H1 (cell line): ENCODE data around the gene NR0B2. TPM values are rescaled to one million over a fixed set of nuclear protein-coding genes. Genes with fewer than 3 reads are reported as not detected.

Experiments used
- CTCF ChIA-PET: fragments of 300-600 bp; sonication (Branson Sonifier 250); formaldehyde crosslinking; loops from one replicate; lab custom pipeline; 2021; ENCODE audit not compliant: partially characterized antibody; lab: Charles Lee
- POLR2A ChIA-PET: fragments of 300-600 bp; sonication (Branson Sonifier 250); formaldehyde crosslinking; loops from one replicate; lab custom pipeline; 2021; ENCODE audit warnings: inconsistent platforms; ENCODE audit not compliant: partially characterized antibody; lab: Charles Lee
- DNase-seq, 2 experiments: peaks; one replicate each; pipeline versions ENCODE4 v3.0.0 to v3.0.0-alpha.2; 2010 to 2022; ENCODE audit warnings: low spot score in 2 of 2, low read depth in 1 of 2, mixed read lengths in 1 of 2
- FAIRE-seq: peaks from 2 replicates; lab custom pipeline; 2011; peaks lifted over from hg19 to GRCh38; lab: Jason Lieb, UNC
- H2AFZ ChIP-seq: 2 replicates; pipeline ENCODE4 v1.8.1; 2012; ENCODE audit warnings: low read length, inconsistent platforms
- H2AK5ac ChIP-seq: 2 replicates; pipeline ENCODE4 v1.6.1; 2013; ENCODE audit warnings: low read depth, low read length
- H2BK120ac ChIP-seq: replicated peaks from 2 replicates; pipeline ENCODE3; 2013; ENCODE audit warnings: low read depth, low read length, inconsistent platforms
- H2BK12ac ChIP-seq: 2 replicates; pipeline ENCODE4 v1.6.1; 2013; ENCODE audit warnings: low read depth, low read length
- H2BK15ac ChIP-seq: 2 replicates; pipeline ENCODE4 v1.6.1; 2013; ENCODE audit warnings: low read length
- H2BK20ac ChIP-seq: 2 replicates; pipeline ENCODE4 v1.6.1; 2013; ENCODE audit warnings: low read length
- H2BK5ac ChIP-seq: 2 replicates; pipeline ENCODE4 v1.6.1; 2013; ENCODE audit warnings: low read depth, low read length
- H3K14ac ChIP-seq: 2 replicates; pipeline ENCODE4 v1.6.1; 2013; ENCODE audit warnings: inconsistent platforms; ENCODE audit not compliant: insufficient read length
- H3K18ac ChIP-seq: 2 replicates; pipeline ENCODE4 v1.6.1; 2013; ENCODE audit warnings: low read length; ENCODE audit errors: extremely low read depth
- H3K23ac ChIP-seq: 2 replicates; pipeline ENCODE4 v1.6.1; 2013; ENCODE audit warnings: inconsistent platforms; ENCODE audit not compliant: insufficient read length
- H3K23me2 ChIP-seq: 2 replicates; pipeline ENCODE4 v1.6.1; 2013; ENCODE audit warnings: low read depth, low read length
- H3K27ac ChIP-seq: 2 replicates; pipeline ENCODE4 v1.6.1; 2011; ENCODE audit warnings: low read depth, low read length, inconsistent platforms
- H3K27me3 ChIP-seq, 4 experiments: replicated peaks in 1 of 4; 1 replicate in 1 of 4; 2 replicates in 3 of 4; pipeline versions ENCODE4 v1.6.1 to v1.8.1; 2011 to 2013; ENCODE audit warnings: low read length in 3 of 4, mild to moderate bottlenecking in 3 of 4, inconsistent platforms in 2 of 4, mixed read lengths in 2 of 4, moderate library complexity in 1 of 4; ENCODE audit not compliant: control insufficient read depth in 3 of 4, insufficient read depth in 3 of 4; ENCODE audit errors: extremely low read depth in 1 of 4
- H3K36me3 ChIP-seq, 4 experiments: 2 replicates each; pipeline versions ENCODE4 v1.6.1 to v1.8.1; 2011 to 2013; ENCODE audit warnings: mild to moderate bottlenecking in 4 of 4, low read length in 3 of 4, moderate library complexity in 2 of 4, control low read depth in 1 of 4, inconsistent platforms in 1 of 4; ENCODE audit not compliant: insufficient read depth in 4 of 4, control insufficient read depth in 2 of 4
- H3K4ac ChIP-seq: replicated peaks from 2 replicates; pipeline ENCODE3; 2013; ENCODE audit warnings: low read length, low read depth, mixed read lengths, inconsistent platforms; ENCODE audit not compliant: insufficient read length
- H3K4me1 ChIP-seq, 4 experiments: replicated peaks in 1 of 4; 1 replicate in 1 of 4; 2 replicates in 3 of 4; pipeline versions ENCODE4 v1.6.1 to v1.8.1; 2011 to 2013; ENCODE audit warnings: low read length in 3 of 4, inconsistent platforms in 2 of 4, mixed read lengths in 1 of 4; ENCODE audit not compliant: insufficient read depth in 4 of 4, control insufficient read depth in 3 of 4
- H3K4me2 ChIP-seq, 2 experiments: 2 replicates each; pipeline versions ENCODE4 v1.6.1 to v1.8.1; 2011 to 2013; ENCODE audit warnings: low read depth in 2 of 2, low read length in 2 of 2, control low read depth in 1 of 2, inconsistent platforms in 1 of 2, mild to moderate bottlenecking in 1 of 2; ENCODE audit not compliant: insufficient read depth in 1 of 2
- H3K4me3 ChIP-seq, 4 experiments: fragments of 200-600, 300-600 bp in 1 of 4; sonication (generic), shearing (Covaris generic), sonication (Bioruptor Twin) in 1 of 4; 2 replicates each; pipeline versions ENCODE4 v1.5.1 to v1.8.1; 2011 to 2016; ENCODE audit warnings: low read length in 4 of 4, low read depth in 3 of 4, control low read depth in 2 of 4, inconsistent platforms in 2 of 4, mild to moderate bottlenecking in 2 of 4, mixed read lengths in 1 of 4, moderate library complexity in 1 of 4; ENCODE audit not compliant: insufficient read depth in 2 of 4; ENCODE audit errors: extremely low read depth in 1 of 4
- H3K56ac ChIP-seq: replicated peaks from 2 replicates; pipeline ENCODE3; 2013; ENCODE audit warnings: low read depth, mild to moderate bottlenecking, mixed read lengths, low read length, inconsistent platforms; ENCODE audit not compliant: insufficient read length
- H3K79me1 ChIP-seq: 2 replicates; pipeline ENCODE4 v1.6.1; 2013; ENCODE audit warnings: low read depth, low read length, control low read depth
- H3K79me2 ChIP-seq, 2 experiments: 2 replicates each; pipeline versions ENCODE4 v1.6.1 to v1.8.1; 2012 to 2013; ENCODE audit warnings: low read length in 2 of 2, mild to moderate bottlenecking in 2 of 2, inconsistent platforms in 1 of 2; ENCODE audit not compliant: insufficient read depth in 2 of 2, control insufficient read depth in 1 of 2
- H3K9ac ChIP-seq, 4 experiments: replicated peaks in 1 of 4; 1 replicate in 1 of 4; 2 replicates in 3 of 4; pipeline versions ENCODE4 v1.6.1 to v1.8.1; 2011 to 2013; ENCODE audit warnings: low read depth in 3 of 4, low read length in 3 of 4, control low read depth in 2 of 4, mild to moderate bottlenecking in 2 of 4, moderate library complexity in 2 of 4, inconsistent platforms in 1 of 4; ENCODE audit errors: extremely low read depth in 1 of 4
- H3K9me3 ChIP-seq, 2 experiments: 2 replicates each; pipeline versions ENCODE4 v1.6.1 to v1.8.1; 2012 to 2013; ENCODE audit warnings: mild to moderate bottlenecking in 2 of 2, moderate library complexity in 2 of 2, control low read depth in 1 of 2, inconsistent platforms in 1 of 2, low read depth in 1 of 2, low read length in 1 of 2, mixed read lengths in 1 of 2; ENCODE audit not compliant: insufficient read depth in 2 of 2
- H4K20me1 ChIP-seq, 2 experiments: replicated peaks in 1 of 2; 2 replicates each; pipeline versions ENCODE3 to v1.8.1; 2011 to 2013; ENCODE audit warnings: inconsistent platforms in 2 of 2, low read length in 2 of 2, mild to moderate bottlenecking in 1 of 2; ENCODE audit not compliant: insufficient read depth in 2 of 2, control insufficient read depth in 1 of 2
- H4K5ac ChIP-seq: 2 replicates; pipeline ENCODE4 v1.6.1; 2013; ENCODE audit warnings: low read length, low read depth, mixed read lengths, inconsistent platforms; ENCODE audit not compliant: insufficient read length
- H4K8ac ChIP-seq: 2 replicates; pipeline ENCODE4 v1.8.0; 2013; ENCODE audit warnings: mild to moderate bottlenecking, moderate library complexity, low read length, inconsistent platforms; ENCODE audit not compliant: insufficient read depth; ENCODE audit errors: extremely low read depth
- H4K91ac ChIP-seq: replicated peaks from 2 replicates; pipeline ENCODE3; 2013; ENCODE audit warnings: low read length, mixed read lengths, inconsistent platforms; ENCODE audit not compliant: insufficient read length
- ASH2L ChIP-seq: fragments of 200-600, 300-600 bp; sonication (generic); IDR thresholded peaks from one replicate; pipeline ENCODE4 v1.7.1; 2017; ENCODE audit warnings: low read length
- CHD1 ChIP-seq: IDR thresholded peaks from 2 replicates; pipeline ENCODE4 v1.6.1; 2012; ENCODE audit warnings: low read depth, low read length, improper control_type of control experiment
- CREB1 ChIP-seq: IDR thresholded peaks from 2 replicates; pipeline ENCODE4 v1.6.1; 2012; ENCODE audit warnings: inconsistent platforms
- CTBP2 ChIP-seq: IDR thresholded peaks from 2 replicates; pipeline ENCODE4 v1.7.0; 2011; ENCODE audit warnings: borderline replicate concordance, mild to moderate bottlenecking, moderate library complexity, mixed read lengths, low read length; ENCODE audit not compliant: insufficient read depth, insufficient read length
- FOSL1 ChIP-seq: IDR thresholded peaks from 2 replicates; pipeline ENCODE4 v1.6.1; 2011; ENCODE audit warnings: mild to moderate bottlenecking, low read depth, low read length, moderate library complexity; ENCODE audit not compliant: insufficient read depth
- JUND ChIP-seq: IDR thresholded peaks from 2 replicates; pipeline ENCODE4 v1.6.1; 2011; ENCODE audit warnings: mild to moderate bottlenecking, improper control_type of control experiment, low read length
- POLR2AphosphoS5 ChIP-seq: IDR thresholded peaks from 2 replicates; pipeline ENCODE4 v1.6.1; 2011; ENCODE audit warnings: low read depth, low read length
- RFX5 ChIP-seq: IDR thresholded peaks from 2 replicates; pipeline ENCODE4 v1.6.1; 2011; ENCODE audit warnings: low read depth, low read length, improper control_type of control experiment, borderline replicate concordance
- SIN3A ChIP-seq, 2 experiments: IDR thresholded peaks in 1 of 2; conservative IDR thresholded peaks in 1 of 2; 2 replicates each; pipeline ENCODE4 v1.6.1; 2011 to 2012; ENCODE audit warnings: low read length in 2 of 2, improper control_type of control experiment in 1 of 2, low read depth in 1 of 2, mild to moderate bottlenecking in 1 of 2
- SUZ12 ChIP-seq: fragments of 200-600 bp; sonication (generic); IDR thresholded peaks from 2 replicates; pipeline ENCODE4 v1.6.1; 2012; ENCODE audit warnings: mild to moderate bottlenecking, inconsistent platforms, low read length, moderate library complexity, mixed read lengths
- TCF12 ChIP-seq: IDR thresholded peaks from 2 replicates; pipeline ENCODE4 v1.6.1; 2011; ENCODE audit warnings: low read depth, mild to moderate bottlenecking, low read length
- WGBS, 2 experiments: shearing (Covaris generic) in 1 of 2; methylation state at CpG; one replicate each; pipeline versions ENCODE4 v1.1.6 to v1.1.7; 2013 to 2015; ENCODE audit warnings: low lambda C conversion rate in 2 of 2, mixed read lengths in 2 of 2, inconsistent platforms in 1 of 2, low coverage in 1 of 2, missing lambda C conversion rate in 1 of 2; ENCODE audit not compliant: insufficient replicate concordance in 2 of 2, insufficient coverage in 1 of 2, insufficient read length in 1 of 2; ENCODE audit errors: extremely low coverage in 1 of 2, missing lambda C conversion rate in 1 of 2; 5-methylcytosine and 5-hydroxymethylcytosine counted together
- polyA plus RNA-seq, 7 experiments: library from polyadenylated mRNA; depleted of rRNA in 3 of 7; stranded (reverse) in 5 of 7; unstranded in 2 of 7; fragments of >200 nt in 5 of 7; fragments of 200-250 nt in 2 of 7; gene quantifications; 1 replicate in 5 of 7; 2 replicates in 1 of 7; 4 replicates in 1 of 7; pipeline versions ENCODE4 v1.2.1 to v1.2.3, GENCODE V29; 2011 to 2013; ENCODE audit warnings: missing spikeins in 2 of 7, mixed read lengths in 2 of 7
- total RNA-seq: library from RNA; stranded (reverse); fragmentation: NEBNext Ultra II Directional; extraction: Animal tissue kit (Norgen Biotek cat#: 25700); gene quantifications from 2 replicates; pipeline ENCODE4 v1.2.1, GENCODE V29; 2021
- TF ChIP-seq, protein P1 (sequence below): IDR thresholded peaks from 2 replicates; pipeline ENCODE4 v1.6.1; 2011; ENCODE audit warnings: low read depth, mild to moderate bottlenecking, low read length; ENCODE audit not compliant: insufficient read depth
- TF ChIP-seq, protein P2 (sequence below): IDR thresholded peaks from 2 replicates; pipeline ENCODE4 v1.6.1; 2011; ENCODE audit warnings: low read length, improper control_type of control experiment

NR0B2 gene
- total and polyA plus RNA-seq, 2 of the 8 experiments (the other 6 are each of a cell fraction or from before 2014, with no cell fraction given) = not detected

DNA sequence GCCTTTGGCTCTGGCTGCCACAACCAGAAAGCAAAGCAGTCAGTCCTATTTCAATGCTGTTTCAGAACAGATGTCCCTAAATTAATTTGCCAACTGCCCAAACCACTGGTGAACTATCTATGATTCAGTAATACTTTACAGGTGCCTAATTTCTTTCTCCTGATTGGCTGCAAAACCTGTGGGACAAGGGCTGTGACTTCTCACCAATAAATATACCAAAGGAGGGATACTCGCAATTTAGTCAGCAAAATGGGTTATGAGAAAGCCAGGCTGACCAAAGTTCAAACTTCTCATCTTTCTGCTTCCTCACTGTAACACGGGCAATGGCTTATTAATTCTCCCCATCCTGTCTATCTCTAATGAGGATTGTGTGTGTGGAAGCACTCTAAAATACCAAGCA lies 36.4 kb downstream of the NR0B2 start:
- Histone ChIP-seq H4K5ac (no peak overlapping the region), H2AK5ac (no peak overlapping the region), H3K14ac (no peak overlapping the region), H3K56ac (no peak overlapping the region), H3K9ac (no peak overlapping the region), H3K27me3 (no peaks in the 10 kb centered on the region), H2BK15ac (no peak overlapping the region), H2AFZ (no peak overlapping the region), H3K79me2 (no peaks in the 10 kb centered on the region), H3K4me1 (peaks cover 0 to 2% (median 0%) of the 10 kb centered on the region in 4 experiments; a peak in 1 of 7 replicates), H2BK5ac (no peak overlapping the region), H4K8ac (no peak overlapping the region), H3K4me3 (no peak overlapping the region), H3K4ac (no peak overlapping the region), H3K9me3 (no peaks in the 10 kb centered on the region), H3K79me1 (no peaks in the 10 kb centered on the region), H3K36me3 (peaks cover 7 to 26% (median 14%) of the 10 kb centered on the region in 4 experiments; a peak in 6 of 8 replicates), H4K91ac (no peak overlapping the region), H2BK20ac (no peak overlapping the region), H3K27ac (no peak overlapping the region), H2BK12ac (no peak overlapping the region), H2BK120ac (no peak overlapping the region), H3K4me2 (no peak overlapping the region), H4K20me1 (no peaks in the 10 kb centered on the region), H3K23me2 (no peaks in the 10 kb centered on the region), H3K23ac (no peak overlapping the region), H3K18ac (no peak overlapping the region)
- FAIRE-seq = no peak
- POLR2A ChIA-PET = interaction anchor here (0.7 to 1.4 kb wide), 4 partner anchors 8 to 19 kb away, joined by 3 to 4 read pairs (median 3); partner anchors contain the start of gene GPN2
- CTCF ChIA-PET = interaction anchor here (0.6 to 31.7 kb wide), 11 partner anchors 9 to 88 kb away, joined by 3 to 547 read pairs (median 4); partner anchors contain the start of genes GPN2 and SFN
- DNase-seq = no peak
- WGBS, 2 experiments = 88% methylated on average over 2 of the region's 2 CpGs; no CpG with 5 or more reads in 1 of the 2 experiments
- TF ChIP-seq SIN3A (conservative IDR thresholded peaks at IDR 0.05 in 1 of 2, IDR thresholded peaks at IDR 0.05 in 1 of 2; ENCODE audit: low read depth in 1 of 2, low read length in 2 of 2) = no peak
- TF ChIP-seq JUND = no peak
- TF ChIP-seq CTBP2 = no peak
- no peak for TF ChIP-seq ASH2L
- no peak for TF ChIP-seq CHD1
- no peak for TF ChIP-seq SUZ12
- TF ChIP-seq TCF12 = no peak
- TF ChIP-seq FOSL1 = no peak
- TF ChIP-seq RFX5 = no peak
- no peak for TF ChIP-seq CREB1
- TF ChIP-seq POLR2AphosphoS5 = no peak
- TF ChIP-seq, protein P1, sequence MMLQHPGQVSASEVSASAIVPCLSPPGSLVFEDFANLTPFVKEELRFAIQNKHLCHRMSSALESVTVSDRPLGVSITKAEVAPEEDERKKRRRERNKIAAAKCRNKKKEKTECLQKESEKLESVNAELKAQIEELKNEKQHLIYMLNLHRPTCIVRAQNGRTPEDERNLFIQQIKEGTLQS = no peak
- TF ChIP-seq, protein P2, sequence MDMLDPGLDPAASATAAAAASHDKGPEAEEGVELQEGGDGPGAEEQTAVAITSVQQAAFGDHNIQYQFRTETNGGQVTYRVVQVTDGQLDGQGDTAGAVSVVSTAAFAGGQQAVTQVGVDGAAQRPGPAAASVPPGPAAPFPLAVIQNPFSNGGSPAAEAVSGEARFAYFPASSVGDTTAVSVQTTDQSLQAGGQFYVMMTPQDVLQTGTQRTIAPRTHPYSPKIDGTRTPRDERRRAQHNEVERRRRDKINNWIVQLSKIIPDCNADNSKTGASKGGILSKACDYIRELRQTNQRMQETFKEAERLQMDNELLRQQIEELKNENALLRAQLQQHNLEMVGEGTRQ = no peak
